GM12875 (cell line): ENCODE results near the gene SMARCC2.

Experiments used
- H3K4me3 ChIP-seq: one replicate; pipeline ENCODE4 v1.5.1; 2011; ENCODE audit warnings: low read depth, low read length, control low read depth
- TF ChIP-seq, protein P1 (sequence below): IDR thresholded peaks from 2 replicates; pipeline ENCODE4 v1.5.1; 2011; ENCODE audit warnings: low read depth, mild to moderate bottlenecking, control low read depth, inconsistent platforms, low read length, moderate library complexity, borderline replicate concordance; ENCODE audit not compliant: insufficient read depth

SMARCC2 gene

GRCh38 chr12:56151672-56152131, 37.6 kb downstream of the SMARCC2 start:
- TF ChIP-seq, protein P1, sequence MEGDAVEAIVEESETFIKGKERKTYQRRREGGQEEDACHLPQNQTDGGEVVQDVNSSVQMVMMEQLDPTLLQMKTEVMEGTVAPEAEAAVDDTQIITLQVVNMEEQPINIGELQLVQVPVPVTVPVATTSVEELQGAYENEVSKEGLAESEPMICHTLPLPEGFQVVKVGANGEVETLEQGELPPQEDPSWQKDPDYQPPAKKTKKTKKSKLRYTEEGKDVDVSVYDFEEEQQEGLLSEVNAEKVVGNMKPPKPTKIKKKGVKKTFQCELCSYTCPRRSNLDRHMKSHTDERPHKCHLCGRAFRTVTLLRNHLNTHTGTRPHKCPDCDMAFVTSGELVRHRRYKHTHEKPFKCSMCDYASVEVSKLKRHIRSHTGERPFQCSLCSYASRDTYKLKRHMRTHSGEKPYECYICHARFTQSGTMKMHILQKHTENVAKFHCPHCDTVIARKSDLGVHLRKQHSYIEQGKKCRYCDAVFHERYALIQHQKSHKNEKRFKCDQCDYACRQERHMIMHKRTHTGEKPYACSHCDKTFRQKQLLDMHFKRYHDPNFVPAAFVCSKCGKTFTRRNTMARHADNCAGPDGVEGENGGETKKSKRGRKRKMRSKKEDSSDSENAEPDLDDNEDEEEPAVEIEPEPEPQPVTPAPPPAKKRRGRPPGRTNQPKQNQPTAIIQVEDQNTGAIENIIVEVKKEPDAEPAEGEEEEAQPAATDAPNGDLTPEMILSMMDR: peak; percentile 69
- H3K4me3 ChIP-seq: peak overlapping the region; percentile 73

DNA sequence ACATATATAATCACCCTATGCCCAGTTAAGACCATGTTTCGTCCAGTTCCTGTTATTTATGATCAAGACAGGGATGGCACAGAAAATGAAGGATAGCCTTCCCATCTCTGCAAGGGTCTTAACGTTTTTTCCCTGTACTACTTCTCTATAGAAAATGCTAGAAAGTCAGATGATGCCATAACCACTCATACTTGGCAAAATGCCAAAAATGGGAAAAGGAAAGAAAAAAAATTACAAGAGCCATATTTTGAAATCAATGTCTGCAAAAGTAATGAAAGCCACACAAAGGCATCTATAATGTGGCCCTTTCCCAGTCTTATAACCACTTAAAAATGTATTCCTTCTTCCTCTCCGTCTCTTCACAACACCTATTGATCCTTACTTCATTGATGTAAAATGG, 38.7 kb downstream of the SMARCC2 start:
- TF ChIP-seq, protein P1: no peak
- no peak overlapping the region for H3K4me3 ChIP-seq

GRCh38 chr12:56146492-56147460, 42.5 kb downstream of the SMARCC2 start:
- TF ChIP-seq, protein P1: no peak
- no peak overlapping the region for H3K4me3 ChIP-seq

DNA sequence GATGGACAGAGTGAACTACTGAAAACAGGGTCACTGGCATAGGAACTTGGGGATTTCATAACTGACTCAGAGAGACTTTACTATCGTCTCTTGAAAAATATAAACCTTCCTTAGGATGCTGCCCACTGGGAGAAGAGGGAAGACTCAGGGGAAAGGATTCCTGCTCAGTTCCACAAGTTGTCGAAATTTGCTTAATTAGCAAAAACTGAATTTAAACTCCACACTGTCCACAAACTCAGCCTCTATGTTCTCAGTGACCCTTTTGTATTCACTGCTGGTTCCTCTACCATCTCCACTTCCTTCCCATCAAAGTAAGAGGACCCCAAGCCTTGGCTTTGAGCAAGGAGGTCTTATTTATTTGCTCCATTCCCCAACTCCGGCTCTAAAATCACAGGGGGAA, 44.1 kb downstream of the SMARCC2 start:
- no peak overlapping the region for H3K4me3 ChIP-seq

DNA sequence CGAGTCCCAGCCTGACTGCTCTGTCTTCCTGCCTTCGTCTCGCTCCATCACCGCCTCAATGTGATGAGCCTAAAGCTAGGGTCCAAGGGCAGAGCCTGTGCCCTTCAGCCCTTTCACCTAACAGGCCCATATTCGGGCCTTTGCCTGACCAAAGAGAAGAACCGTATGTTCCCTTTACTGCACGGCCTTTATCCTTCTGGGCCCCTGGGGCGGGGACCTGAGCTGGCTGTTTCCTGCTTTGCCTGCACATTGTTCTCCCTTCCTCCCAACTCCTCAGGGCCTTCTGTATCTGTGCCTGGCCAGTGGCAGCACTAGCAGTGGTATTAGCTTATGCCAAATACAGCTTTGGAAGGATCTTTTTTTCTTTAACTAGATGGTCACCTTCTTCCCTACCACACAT, 45.4 kb downstream of the SMARCC2 start:
- TF ChIP-seq, protein P1: no peak

More for the DNA sequence above, 44.1 kb downstream of the SMARCC2 start:
- TF ChIP-seq, protein P1: no peak

DNA sequence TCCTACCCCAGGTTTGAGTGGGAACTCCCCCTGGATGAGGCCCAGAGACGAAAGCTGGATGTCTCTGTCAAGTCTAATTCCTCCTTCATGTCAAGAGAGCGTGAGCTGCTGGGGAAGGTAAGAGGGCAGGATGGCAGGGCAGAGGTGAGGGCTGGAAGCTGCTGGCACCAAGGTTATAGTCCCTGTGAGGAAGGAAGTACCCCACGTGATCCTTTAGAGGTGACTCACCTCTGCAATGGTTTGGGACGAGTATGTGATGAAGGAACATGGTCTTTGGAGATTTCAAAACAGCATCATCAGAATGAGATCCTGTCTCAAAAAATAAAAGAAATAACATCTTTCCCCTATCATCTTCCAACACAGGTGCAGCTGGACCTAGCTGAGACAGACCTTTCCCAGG, 46.1 kb downstream of the SMARCC2 start:
- H3K4me3 ChIP-seq: no peak overlapping the region
- TF ChIP-seq, protein P1: no peak

More for the DNA sequence above, 45.4 kb downstream of the SMARCC2 start:
- H3K4me3 ChIP-seq: no peak overlapping the region
